ENCODE results near the gene ACADSB. TPM values are rescaled to one million over a fixed set of nuclear protein-coding genes. Genes with fewer than 3 reads are reported as not detected.
A peak's percentile ranks its signal among the peaks of the same experiment; 100 is the strongest.

ACADSB gene
- total RNA-seq, 1 experiment from 2014 or later: 12.8 TPM

GRCh38 chr10:123042708-123043408, 34.1 kb downstream of the ACADSB start:
- H3K4me1 ChIP-seq (replicated peaks; ENCODE audit: insufficient read depth): no peaks in the 10 kb centered on the region

GRCh38 chr10:123043409-123043925, 34.7 kb downstream of the ACADSB start:
- DNase-seq: peak in 1 of 2 experiments; percentile 18
- H3K36me3 ChIP-seq (ENCODE audit: low read depth): no peaks in the 10 kb centered on the region
- BruUV-seq (replicated peaks): no TSS peak
- no peak overlapping the region for H3K4me3 ChIP-seq
- no peaks in the 10 kb centered on the region for H3K4me1 ChIP-seq (replicated peaks; ENCODE audit: insufficient read depth)
- ChIA-PET POLR2A (ENCODE audit: unreplicated experiment) (no interaction called here), CTCF (no interaction called here)
- no peak overlapping the region for H3K27ac ChIP-seq
- H2AFZ ChIP-seq: no peak overlapping the region
- H3K4me2 ChIP-seq: no peak overlapping the region
- H3F3A ChIP-seq (ENCODE audit: insufficient read depth, low read depth): no peaks in the 10 kb centered on the region
- H3K9me3 ChIP-seq (ENCODE audit: insufficient read depth, low read depth): no peaks in the 10 kb centered on the region
- no peaks in the 10 kb centered on the region for H3K9me2 ChIP-seq (ENCODE audit: insufficient read depth)
- H3K27me3 ChIP-seq (ENCODE audit: insufficient read depth, low read depth): no peaks in the 10 kb centered on the region
- intact Hi-C loops (cut with micrococcal nuclease; ENCODE audit: unreplicated experiment): loop anchor here (1.0 to 5.0 kb wide), 3 partner anchors 89 to 516 kb away; no protein-coding TSS in a partner anchor
- H4K20me1 ChIP-seq (ENCODE audit: insufficient read depth): no peaks in the 10 kb centered on the region
- peak; percentile 84 for TF ChIP-seq CTCF (conservative IDR thresholded peaks at IDR 0.05)
- TF ChIP-seq EZH2 (IDR thresholded peaks at IDR 0.05; ENCODE audit: low read depth): no peak
- H3K79me2 ChIP-seq (ENCODE audit: low read depth): no peaks in the 10 kb centered on the region

More at GRCh38 chr10:123042708-123043408, 34.1 kb downstream of the ACADSB start:
- ChIA-PET CTCF (no interaction called here), POLR2A (ENCODE audit: unreplicated experiment) (no interaction called here)
- Histone ChIP-seq H3K9me3 (ENCODE audit: insufficient read depth, low read depth) (no peaks in the 10 kb centered on the region), H3K27ac (no peak overlapping the region), H3K4me3 (no peak overlapping the region), H2AFZ (no peak overlapping the region), H3K9me2 (ENCODE audit: insufficient read depth) (no peaks in the 10 kb centered on the region), H3K79me2 (ENCODE audit: low read depth) (no peaks in the 10 kb centered on the region), H3K27me3 (ENCODE audit: insufficient read depth, low read depth) (no peaks in the 10 kb centered on the region), H4K20me1 (ENCODE audit: insufficient read depth) (no peaks in the 10 kb centered on the region), H3K4me2 (no peak overlapping the region), H3F3A (ENCODE audit: insufficient read depth, low read depth) (no peaks in the 10 kb centered on the region), H3K36me3 (ENCODE audit: low read depth) (no peaks in the 10 kb centered on the region)
- no peak for TF ChIP-seq EZH2 (IDR thresholded peaks at IDR 0.05; ENCODE audit: low read depth)
- TF ChIP-seq CTCF (conservative IDR thresholded peaks at IDR 0.05): no peak
- no peak for DNase-seq
- BruUV-seq (replicated peaks): no TSS peak
- intact Hi-C loops (cut with micrococcal nuclease; ENCODE audit: unreplicated experiment): loop anchor here (1.0 to 5.0 kb wide), 3 partner anchors 89 to 516 kb away; no protein-coding TSS in a partner anchor

GRCh38 chr10:123044391-123044790, 35.6 kb downstream of the ACADSB start:
- no peaks in the 10 kb centered on the region for H3K27me3 ChIP-seq (ENCODE audit: insufficient read depth, low read depth)
- TF ChIP-seq CTCF (conservative IDR thresholded peaks at IDR 0.05) (peak; percentile 59), EZH2 (IDR thresholded peaks at IDR 0.05; ENCODE audit: low read depth) (no peak)
- DNase-seq: peak in 1 of 2 experiments; percentile 36
- BruUV-seq (replicated peaks): no TSS peak
- no peaks in the 10 kb centered on the region for H3K36me3 ChIP-seq (ENCODE audit: low read depth)
- H3K9me3 ChIP-seq (ENCODE audit: insufficient read depth, low read depth): no peaks in the 10 kb centered on the region
- ChIA-PET CTCF (interaction anchor here (0.6 kb wide), 1 partner anchor 10 kb away, joined by 3 read pairs; no protein-coding TSS in a partner anchor), POLR2A (ENCODE audit: unreplicated experiment) (no interaction called here)
- no peaks in the 10 kb centered on the region for H3K9me2 ChIP-seq (ENCODE audit: insufficient read depth)
- H3K4me2 ChIP-seq: no peak overlapping the region
- intact Hi-C loops (cut with micrococcal nuclease; ENCODE audit: unreplicated experiment): loop anchor here (5.0 kb wide), 2 partner anchors 88 to 338 kb away; no protein-coding TSS in a partner anchor
- H4K20me1 ChIP-seq (ENCODE audit: insufficient read depth): no peaks in the 10 kb centered on the region
- H3F3A ChIP-seq (ENCODE audit: insufficient read depth, low read depth): no peaks in the 10 kb centered on the region
- no peaks in the 10 kb centered on the region for H3K79me2 ChIP-seq (ENCODE audit: low read depth)
- H3K4me3 ChIP-seq: no peak overlapping the region
- no peak overlapping the region for H3K27ac ChIP-seq
- no peak overlapping the region for H2AFZ ChIP-seq
- H3K4me1 ChIP-seq (replicated peaks; ENCODE audit: insufficient read depth): no peaks in the 10 kb centered on the region
